HG02981 (cell line): ENCODE measurements around the gene NDST1.
A peak's percentile ranks its signal among the peaks of the same experiment; 100 is the strongest.

ENCODE experiments used
- ATAC-seq: cut with Tn5 transposase; IDR thresholded peaks from one replicate; pipeline ENCODE4 v1.9.1; 2021; ENCODE audit warnings: mild to moderate bottlenecking, moderate library complexity; ENCODE audit not compliant: unreplicated experiment

The NDST1 gene

GRCh38 chr5:150488519-150489359 is 19.2 kb upstream of the NDST1 start:
- ATAC-seq, result no peak

GRCh38 chr5:150489360-150490295 is 18.3 kb upstream of the NDST1 start:
- ATAC-seq, result peak; percentile 86

- ATAC-seq, result no peak
These were observed 17.6 kb upstream of the NDST1 start for GRCh38 chr5:150490296-150490669.

DNA sequence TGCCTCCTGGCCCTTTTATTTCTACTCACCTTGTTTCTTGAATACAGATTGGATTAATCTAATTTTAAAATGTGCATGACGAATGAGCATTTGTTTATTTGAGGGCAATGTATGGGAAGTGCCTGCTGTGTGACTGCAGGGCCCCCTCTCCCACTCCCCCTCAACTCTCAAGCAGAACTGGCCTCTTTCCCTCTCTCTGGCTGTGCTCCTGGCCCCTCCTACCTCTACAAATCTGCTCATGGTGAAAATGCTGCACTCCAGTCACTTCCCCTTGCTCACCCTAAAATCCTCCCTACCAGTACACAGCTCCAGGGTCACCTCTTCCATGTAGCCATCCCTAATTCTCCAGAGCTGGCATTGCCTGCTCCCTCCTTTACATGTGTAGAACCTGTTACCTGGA is 17.2 kb upstream of the NDST1 start:
- ATAC-seq, result no peak

DNA sequence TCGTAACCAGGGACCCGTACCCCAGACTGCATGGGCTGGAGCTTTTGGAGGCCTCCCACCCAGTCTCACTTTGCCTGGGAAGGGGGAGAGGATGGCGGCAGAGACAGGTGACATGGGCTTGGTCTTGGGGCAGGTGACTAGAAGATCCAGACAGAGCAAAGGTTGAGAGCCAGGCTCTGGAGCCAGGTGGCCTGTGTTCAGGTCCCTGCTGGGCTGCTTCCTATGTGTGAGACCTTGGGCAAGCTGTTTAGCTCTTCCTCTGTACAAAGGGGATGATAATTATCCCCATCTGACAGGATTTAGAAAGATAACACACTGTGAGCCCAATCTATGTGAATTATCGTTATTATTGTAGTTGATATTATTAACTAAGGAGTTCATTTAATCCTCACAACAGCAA is 16.1 kb upstream of the NDST1 start:
- no peak for ATAC-seq

DNA sequence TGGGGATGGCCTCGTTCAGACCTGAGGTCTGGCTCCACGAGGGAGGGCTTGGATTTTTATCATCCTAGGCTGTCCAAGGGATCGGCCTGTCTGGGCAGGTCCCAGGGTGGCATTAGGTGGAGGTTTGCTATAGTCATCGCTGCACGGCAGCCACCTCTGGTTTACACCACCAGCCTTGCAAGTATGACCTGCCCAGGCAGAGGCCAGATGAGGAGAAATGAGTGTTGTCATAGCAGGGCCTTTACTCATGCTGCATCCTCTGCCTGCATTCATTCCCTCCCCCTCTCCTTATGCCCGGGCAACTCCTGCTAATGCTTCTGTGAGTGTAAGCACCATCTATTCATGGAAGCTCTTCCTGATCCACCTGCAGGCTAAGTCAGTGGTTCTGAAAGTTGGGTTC is 15.3 kb upstream of the NDST1 start:
- ATAC-seq, result no peak

GRCh38 chr5:150496098-150496497 is 11.8 kb upstream of the NDST1 start:
- ATAC-seq, result no peak

DNA sequence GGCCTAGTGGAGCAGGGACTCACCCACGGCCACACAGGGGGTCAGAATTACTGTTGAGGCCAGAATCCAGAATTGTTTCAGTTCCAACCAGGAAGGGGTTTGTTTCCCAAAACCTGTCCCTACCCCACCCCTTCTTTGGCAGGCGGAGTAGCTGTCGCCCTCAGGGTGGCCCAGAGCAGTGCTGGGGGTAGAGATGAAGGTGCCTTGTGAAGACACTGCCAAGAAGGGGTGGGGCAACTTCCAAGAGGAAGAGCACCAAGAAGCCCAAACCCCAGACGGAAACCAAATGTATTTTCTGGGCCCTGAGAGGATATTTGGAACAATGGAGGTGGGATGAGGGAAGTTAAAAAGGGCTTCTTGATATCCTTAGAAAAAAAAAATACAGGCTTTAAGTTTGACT is 11.4 kb upstream of the NDST1 start:
- ATAC-seq, result no peak

DNA sequence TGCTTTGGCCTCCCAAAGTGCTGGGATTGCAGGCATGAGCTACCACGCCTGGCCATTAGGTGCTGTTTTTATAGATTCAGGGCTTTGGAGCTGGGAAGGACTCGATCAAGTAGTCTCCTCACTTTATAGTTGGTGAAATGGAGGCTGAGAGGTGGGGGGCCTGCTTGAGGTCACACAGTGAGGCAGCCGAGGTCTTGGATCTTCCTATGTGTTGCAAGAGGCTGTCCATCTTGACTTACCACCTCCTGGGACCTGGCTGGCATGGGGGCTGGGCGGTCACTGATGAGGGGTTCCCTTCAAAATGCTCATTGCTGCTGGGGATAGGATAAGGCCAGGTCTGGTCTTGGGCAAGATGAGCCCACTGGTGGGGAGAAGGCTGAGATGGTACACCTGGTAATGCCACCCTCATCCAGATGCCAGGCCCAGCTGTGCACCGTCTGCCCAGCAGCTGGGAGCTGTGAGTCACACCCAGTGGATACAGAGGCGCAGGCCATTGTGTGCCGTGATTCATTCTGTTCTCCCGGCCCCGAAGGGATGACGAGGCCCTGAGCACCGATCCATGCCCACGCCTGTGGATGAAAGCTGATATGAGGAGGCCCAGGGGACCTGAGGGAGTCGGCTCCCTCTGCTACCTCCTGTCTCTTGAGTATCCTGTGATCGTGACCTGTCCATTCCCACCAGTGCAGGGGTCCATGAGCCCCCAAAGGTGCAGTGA is 10.5 kb upstream of the NDST1 start:
- ATAC-seq, result no peak

- no peak for ATAC-seq
These were observed 10.0 kb upstream of the NDST1 start for GRCh38 chr5:150497989-150498317.

DNA sequence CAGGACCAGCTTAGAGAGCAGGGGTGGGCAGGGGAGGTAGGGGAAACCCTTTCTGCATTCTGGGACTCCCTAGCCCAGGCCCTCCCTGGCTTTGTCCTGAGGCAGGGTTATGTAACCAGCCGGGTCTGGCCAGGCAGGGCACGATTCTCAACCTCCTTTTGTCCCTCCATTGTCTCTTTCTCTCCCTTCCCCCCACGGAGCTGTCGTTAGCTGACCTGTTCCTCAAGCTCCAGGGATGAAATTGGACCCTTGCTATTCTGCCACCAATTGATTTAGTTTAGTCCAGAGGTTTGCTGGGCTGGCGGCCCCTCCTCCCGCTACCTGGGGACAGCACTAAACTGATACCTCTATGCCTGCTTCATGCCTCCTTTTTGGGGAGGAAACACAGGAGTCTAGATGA is 9.4 kb upstream of the NDST1 start:
- no peak for ATAC-seq

DNA sequence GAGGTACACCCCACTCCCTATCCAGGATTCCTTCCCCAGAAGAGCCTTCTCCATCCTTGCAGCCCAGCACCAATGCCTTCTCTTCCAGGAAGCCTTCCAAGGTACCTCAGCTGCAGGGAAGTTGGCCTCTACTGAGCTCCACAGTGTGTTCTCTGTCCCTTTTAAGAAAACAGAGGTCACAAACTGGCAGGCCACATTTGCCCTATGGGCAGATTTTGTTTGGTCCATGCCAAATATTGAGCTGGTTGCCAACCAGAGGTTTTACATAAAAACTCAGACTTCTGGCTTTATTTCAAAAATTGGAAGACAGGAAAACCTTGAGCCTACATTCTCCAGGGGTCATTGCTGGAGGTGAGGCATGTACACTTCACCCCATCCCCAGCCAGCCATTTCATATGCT is 9.0 kb upstream of the NDST1 start:
- no peak for ATAC-seq

- ATAC-seq, result no peak
These were observed 8.4 kb upstream of the NDST1 start for GRCh38 chr5:150499437-150499956.

DNA sequence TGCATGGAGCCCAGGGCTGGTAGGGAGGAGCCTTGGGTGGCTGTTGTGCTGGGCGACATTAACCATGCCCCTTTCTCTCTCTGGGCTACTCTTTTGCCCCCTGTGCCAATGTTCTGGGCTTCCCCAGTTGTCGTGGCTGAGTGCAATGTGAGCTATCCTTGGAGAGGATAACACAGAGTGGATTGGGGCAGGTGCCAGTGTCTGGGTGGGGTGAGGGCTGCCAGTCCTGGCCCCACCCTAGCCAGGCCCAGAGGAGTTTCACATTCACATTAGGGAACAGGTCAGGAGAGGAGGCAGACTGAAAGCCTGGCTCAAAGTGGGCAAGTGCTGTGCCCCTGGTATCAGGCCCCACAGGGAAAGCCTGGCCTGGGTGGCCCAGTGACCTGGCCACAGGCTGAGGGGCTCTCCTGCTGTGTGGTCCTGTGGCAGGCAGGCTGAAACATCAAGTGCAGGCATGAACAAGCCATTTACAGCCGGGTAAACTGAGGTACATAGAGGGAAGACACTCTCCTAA is 7.5 kb upstream of the NDST1 start:
- no peak for ATAC-seq

GRCh38 chr5:150500905-150501304 is 7.0 kb upstream of the NDST1 start:
- no peak for ATAC-seq

DNA sequence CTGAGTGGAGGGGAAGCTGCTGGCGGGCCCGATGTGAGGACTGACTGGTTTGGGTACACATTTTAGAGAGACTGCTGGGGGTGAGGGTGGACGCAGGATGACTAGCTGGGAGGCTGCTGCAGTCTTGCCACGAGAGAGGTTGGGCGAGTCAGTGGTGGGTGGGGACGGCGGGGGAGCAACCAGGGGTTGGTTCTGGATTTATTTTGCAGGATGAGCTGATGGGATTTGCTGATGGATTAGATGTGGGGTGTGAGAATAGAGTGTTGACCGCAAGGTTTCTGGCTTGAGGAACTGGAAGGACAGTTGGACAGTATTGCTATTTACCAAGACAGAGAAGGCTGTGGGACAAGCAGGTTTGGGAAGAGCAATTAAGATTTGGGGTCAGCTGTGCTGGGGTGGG is 5.8 kb upstream of the NDST1 start:
- ATAC-seq, result no peak

DNA sequence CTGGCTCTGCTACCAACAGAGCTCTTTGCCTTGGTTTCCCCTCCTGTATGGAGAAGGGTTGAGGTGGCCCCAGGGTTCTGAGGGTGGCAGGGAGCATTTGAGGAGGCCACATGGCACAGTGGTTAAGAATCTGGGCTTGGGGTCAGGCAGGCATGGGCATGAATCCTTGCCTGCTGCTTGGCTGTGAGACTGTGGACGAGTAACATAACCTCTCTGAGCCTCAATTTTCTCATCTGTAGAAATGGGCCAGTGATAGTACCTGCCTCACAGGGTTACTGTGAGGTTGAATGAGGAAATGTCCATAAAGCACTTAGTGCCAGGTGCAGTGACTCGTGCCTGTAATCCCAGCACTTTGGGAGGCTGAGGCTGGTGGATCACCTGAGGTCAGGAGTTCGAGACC is 5.1 kb upstream of the NDST1 start:
- ATAC-seq, result no peak

- no peak for ATAC-seq
These were observed 4.5 kb upstream of the NDST1 start for GRCh38 chr5:150503386-150503785.

DNA sequence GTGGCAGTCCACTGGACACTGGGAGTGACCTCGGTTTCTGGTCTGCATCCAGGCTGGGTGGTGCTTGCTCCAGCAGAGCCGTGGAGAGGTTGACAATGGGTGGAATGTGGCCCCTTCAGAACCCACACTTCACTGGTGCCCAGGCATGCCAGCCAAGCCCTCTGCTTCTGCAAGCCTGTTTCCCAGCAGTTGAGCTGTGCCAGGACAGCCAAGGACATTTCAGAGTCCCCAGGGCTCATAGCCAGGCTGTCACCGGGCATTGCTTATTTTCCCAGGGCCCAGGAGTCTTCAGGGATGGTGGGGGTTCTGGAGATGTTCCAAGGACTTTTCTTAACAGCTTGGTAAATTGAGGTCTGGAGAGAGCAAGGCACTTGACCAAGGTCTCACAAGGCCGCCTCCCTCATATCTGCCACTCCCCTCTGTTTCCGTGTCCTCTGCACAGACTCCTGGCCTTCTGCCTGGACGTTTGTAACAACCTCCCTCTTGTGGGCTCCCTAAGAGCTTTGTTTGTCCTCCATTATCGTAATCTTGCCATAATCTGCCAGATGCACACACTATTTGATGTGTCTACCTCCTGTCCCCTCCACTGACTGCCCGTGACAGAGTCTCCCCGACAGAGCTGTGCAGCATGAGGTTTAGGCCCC is 3.8 kb upstream of the NDST1 start:
- ATAC-seq, result no peak

DNA sequence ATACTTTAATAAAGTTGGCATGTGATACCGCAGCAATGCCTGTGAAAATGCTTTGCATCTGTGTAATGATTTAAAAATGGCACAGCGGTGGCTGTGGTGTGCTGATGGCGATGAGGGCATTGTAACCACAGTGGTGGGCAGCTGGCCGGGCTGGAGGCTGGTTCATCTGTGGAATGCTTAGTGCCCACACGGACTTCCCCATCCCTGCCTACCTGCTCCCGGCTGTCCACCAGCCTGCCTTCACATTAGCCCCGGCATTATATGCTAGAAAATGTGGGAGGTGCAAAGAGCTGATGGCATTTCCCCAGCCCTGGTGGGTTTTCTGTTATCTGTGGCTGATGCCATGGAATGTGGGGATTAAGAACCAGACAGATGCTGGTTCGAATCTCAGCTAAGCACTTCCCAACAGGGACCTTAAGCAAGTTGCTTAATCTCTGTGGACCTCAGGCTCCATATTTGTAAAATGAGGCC is 2.9 kb upstream of the NDST1 start:
- no peak for ATAC-seq
